ENCODE results near the gene OSBPL3. TPM values are rescaled to one million over a fixed set of nuclear protein-coding genes. Genes with fewer than 3 reads are reported as not detected.

OSBPL3 gene
- total RNA-seq, 1 donor from 2014 or later: 37.5 TPM

DNA sequence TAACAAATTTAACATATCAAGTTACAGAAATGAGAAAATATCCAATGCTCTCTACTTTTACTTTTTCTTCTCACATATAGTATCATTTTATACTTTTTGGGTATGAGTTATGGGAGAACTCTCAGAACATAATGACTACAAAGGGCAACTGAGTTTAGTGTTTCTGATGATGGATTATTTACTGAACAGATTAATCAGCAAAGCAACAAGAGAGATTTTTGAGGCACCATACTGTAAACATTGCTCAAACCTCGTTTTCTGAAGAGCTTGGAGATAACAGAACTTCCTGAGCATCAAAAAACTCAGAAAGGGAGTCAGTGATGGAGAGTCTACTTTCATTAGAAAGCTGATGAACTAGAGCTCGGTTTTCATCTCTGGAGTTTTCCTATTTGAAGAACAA, 137.9 kb downstream of the OSBPL3 start:
- no peak for DNase-seq
- no peak overlapping the region for H3K4me3 Mint-ChIP-seq (ENCODE audit: unreplicated experiment)
- no peaks in the 10 kb centered on the region for H3K36me3 Mint-ChIP-seq (ENCODE audit: unreplicated experiment)
- no peak overlapping the region for H3K27ac Mint-ChIP-seq (ENCODE audit: unreplicated experiment)
- H3K9me3 Mint-ChIP-seq (ENCODE audit: unreplicated experiment): no peaks in the 10 kb centered on the region
- H3K4me1 Mint-ChIP-seq (ENCODE audit: low read depth, unreplicated experiment): peaks cover 16% of the 10 kb centered on the region
- H3K27me3 Mint-ChIP-seq (ENCODE audit: unreplicated experiment): no peaks in the 10 kb centered on the region
- TF ChIP-seq, protein P1, sequence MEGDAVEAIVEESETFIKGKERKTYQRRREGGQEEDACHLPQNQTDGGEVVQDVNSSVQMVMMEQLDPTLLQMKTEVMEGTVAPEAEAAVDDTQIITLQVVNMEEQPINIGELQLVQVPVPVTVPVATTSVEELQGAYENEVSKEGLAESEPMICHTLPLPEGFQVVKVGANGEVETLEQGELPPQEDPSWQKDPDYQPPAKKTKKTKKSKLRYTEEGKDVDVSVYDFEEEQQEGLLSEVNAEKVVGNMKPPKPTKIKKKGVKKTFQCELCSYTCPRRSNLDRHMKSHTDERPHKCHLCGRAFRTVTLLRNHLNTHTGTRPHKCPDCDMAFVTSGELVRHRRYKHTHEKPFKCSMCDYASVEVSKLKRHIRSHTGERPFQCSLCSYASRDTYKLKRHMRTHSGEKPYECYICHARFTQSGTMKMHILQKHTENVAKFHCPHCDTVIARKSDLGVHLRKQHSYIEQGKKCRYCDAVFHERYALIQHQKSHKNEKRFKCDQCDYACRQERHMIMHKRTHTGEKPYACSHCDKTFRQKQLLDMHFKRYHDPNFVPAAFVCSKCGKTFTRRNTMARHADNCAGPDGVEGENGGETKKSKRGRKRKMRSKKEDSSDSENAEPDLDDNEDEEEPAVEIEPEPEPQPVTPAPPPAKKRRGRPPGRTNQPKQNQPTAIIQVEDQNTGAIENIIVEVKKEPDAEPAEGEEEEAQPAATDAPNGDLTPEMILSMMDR (IDR thresholded peaks at IDR 0.05; ENCODE audit: partially characterized antibody, unreplicated experiment): no peak

DNA sequence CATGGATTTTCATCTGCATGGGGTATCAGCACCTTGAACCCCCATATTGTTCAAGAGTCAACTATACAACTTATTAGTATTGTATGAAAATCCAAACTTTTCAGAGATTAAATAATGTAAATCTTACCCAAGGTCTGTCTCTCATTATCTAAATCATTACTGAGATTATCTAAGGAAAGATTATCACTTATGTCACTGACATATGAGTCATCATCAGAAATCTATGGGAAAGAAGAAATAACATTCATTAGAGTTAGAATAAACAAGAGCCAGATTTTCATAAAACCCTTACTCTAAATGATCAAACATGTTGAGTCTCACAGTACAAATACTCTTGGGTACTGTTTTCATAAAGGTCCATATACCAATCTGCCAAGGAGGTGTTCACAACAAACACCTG, 139.4 kb downstream of the OSBPL3 start:
- Mint-ChIP-seq H3K27me3 (ENCODE audit: unreplicated experiment) (no peaks in the 10 kb centered on the region), H3K9me3 (ENCODE audit: unreplicated experiment) (no peaks in the 10 kb centered on the region), H3K4me1 (ENCODE audit: low read depth, unreplicated experiment) (peaks cover 16% of the 10 kb centered on the region), H3K36me3 (ENCODE audit: unreplicated experiment) (no peaks in the 10 kb centered on the region), H3K4me3 (ENCODE audit: unreplicated experiment) (no peak overlapping the region), H3K27ac (ENCODE audit: unreplicated experiment) (no peak overlapping the region)
- no peak for DNase-seq
- TF ChIP-seq, protein P1 (IDR thresholded peaks at IDR 0.05; ENCODE audit: partially characterized antibody, unreplicated experiment): no peak

DNA sequence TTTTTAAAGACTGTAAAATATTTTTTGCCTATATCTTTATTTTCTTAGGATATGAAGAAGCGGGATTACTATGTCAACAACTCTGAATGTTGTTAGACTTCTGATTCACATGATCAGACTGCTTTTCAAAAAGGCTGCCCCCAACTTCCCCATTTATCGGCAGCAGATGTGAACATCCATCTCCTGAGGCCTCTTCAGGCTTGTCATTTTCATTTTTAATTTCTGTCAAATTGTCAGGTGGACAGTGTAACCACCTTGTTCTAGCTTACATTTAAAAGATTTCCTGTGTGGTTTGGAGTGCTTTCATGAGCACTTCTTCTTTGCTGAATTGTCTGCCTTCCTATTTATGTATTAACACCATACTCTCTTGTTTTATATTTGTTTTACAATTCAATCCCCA, 143.9 kb downstream of the OSBPL3 start:
- Mint-ChIP-seq H3K36me3 (ENCODE audit: unreplicated experiment) (no peaks in the 10 kb centered on the region), H3K27me3 (ENCODE audit: unreplicated experiment) (no peaks in the 10 kb centered on the region), H3K4me3 (ENCODE audit: unreplicated experiment) (no peak overlapping the region), H3K4me1 (ENCODE audit: low read depth, unreplicated experiment) (no peaks in the 10 kb centered on the region), H3K9me3 (ENCODE audit: unreplicated experiment) (no peaks in the 10 kb centered on the region), H3K27ac (ENCODE audit: unreplicated experiment) (no peak overlapping the region)
- TF ChIP-seq, protein P1 (IDR thresholded peaks at IDR 0.05; ENCODE audit: partially characterized antibody, unreplicated experiment): no peak
- DNase-seq: no peak

DNA sequence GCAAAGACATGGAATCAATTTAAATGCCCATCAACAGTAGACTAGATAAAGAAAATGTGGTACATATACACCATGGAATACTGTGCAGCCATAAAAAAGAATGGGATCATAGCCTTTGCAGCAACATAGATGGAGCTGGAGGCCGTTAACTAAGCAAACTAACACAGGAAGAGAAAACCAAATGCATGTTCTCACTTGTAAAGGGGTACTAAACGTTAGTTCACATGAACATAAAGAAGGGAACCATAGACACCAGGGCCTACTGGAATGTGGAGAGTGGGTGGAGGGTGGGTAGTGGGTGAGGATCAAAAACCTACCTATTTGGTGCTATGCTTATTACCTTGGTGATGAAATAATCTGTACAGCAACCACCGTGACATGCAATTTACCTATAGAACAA, 144.3 kb downstream of the OSBPL3 start:
- Mint-ChIP-seq H3K27me3 (ENCODE audit: unreplicated experiment) (no peaks in the 10 kb centered on the region), H3K4me1 (ENCODE audit: low read depth, unreplicated experiment) (no peaks in the 10 kb centered on the region), H3K36me3 (ENCODE audit: unreplicated experiment) (no peaks in the 10 kb centered on the region), H3K9me3 (ENCODE audit: unreplicated experiment) (no peaks in the 10 kb centered on the region), H3K27ac (ENCODE audit: unreplicated experiment) (no peak overlapping the region), H3K4me3 (ENCODE audit: unreplicated experiment) (no peak overlapping the region)
- no peak for DNase-seq
- TF ChIP-seq, protein P1 (IDR thresholded peaks at IDR 0.05; ENCODE audit: partially characterized antibody, unreplicated experiment): no peak

DNA sequence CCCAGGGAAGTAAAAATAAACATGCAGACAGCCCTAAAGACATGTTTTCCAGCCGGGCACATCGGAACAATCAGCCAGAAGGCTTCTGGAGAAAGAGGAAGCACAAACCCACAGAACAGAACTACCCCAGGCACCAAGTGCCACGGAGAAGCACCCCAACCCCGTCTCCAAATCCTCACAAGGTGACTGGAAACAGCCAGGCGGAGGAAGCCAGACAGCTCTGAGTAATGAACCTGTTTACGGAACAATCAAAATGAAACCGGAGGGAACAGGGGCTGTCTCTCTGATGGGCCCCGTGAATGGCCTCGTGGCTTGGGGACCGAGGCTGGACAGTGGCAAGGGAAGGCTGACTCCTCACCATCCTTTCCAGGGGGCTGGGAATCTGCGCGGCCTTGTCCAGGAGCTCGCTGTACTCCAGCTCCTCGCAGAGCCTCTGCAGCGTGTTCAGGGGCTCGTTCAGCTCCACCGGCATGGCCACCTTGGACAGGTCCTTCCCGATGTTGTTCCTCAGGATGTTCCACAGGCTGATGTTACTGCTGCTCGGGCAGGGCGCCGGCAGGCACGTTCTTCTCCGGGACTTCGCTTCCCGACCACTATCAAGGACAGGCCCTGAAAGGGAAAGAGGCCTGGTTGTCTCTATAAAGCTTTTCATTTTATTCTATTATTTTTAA, 145.7 kb downstream of the OSBPL3 start:
- H3K9me3 Mint-ChIP-seq (ENCODE audit: unreplicated experiment): no peaks in the 10 kb centered on the region
- H3K36me3 Mint-ChIP-seq (ENCODE audit: unreplicated experiment): no peaks in the 10 kb centered on the region
- TF ChIP-seq, protein P1 (IDR thresholded peaks at IDR 0.05; ENCODE audit: partially characterized antibody, unreplicated experiment): no peak
- H3K27ac Mint-ChIP-seq (ENCODE audit: unreplicated experiment): no peak overlapping the region
- no peaks in the 10 kb centered on the region for H3K4me1 Mint-ChIP-seq (ENCODE audit: low read depth, unreplicated experiment)
- DNase-seq: no peak
- no peak overlapping the region for H3K4me3 Mint-ChIP-seq (ENCODE audit: unreplicated experiment)
- no peaks in the 10 kb centered on the region for H3K27me3 Mint-ChIP-seq (ENCODE audit: unreplicated experiment)
